Loucy (cell line): Measurements from ENCODE around the gene NPIPB2.
A peak's percentile ranks its signal among the peaks of the same experiment; 100 is the strongest.

Source experiments
- H2AFZ ChIP-seq: fragments of 200-600 bp; sonication (generic); 2 replicates; pipeline ENCODE4 v1.6.0; 2016; ENCODE audit warnings: antibody characterized with exemption, mild to moderate bottlenecking, low read length, moderate library complexity
- H3F3A ChIP-seq: fragments of 200-600 bp; 2 replicates; pipeline ENCODE4 v1.6.0; 2016; ENCODE audit warnings: antibody characterized with exemption, low read depth, mild to moderate bottlenecking
- H3K27me3 ChIP-seq: fragments of 200-600 bp; sonication (generic); 2 replicates; pipeline ENCODE4 v1.6.1; 2014; ENCODE audit warnings: low read length, mild to moderate bottlenecking; ENCODE audit not compliant: insufficient read depth, poor library complexity, severe bottlenecking
- H3K36me3 ChIP-seq: fragments of 200-600 bp; sonication (generic); 2 replicates; pipeline ENCODE4 v1.6.1; 2016; ENCODE audit warnings: low read length; ENCODE audit not compliant: insufficient read depth
- H3K4me1 ChIP-seq: fragments of 200-600 bp; sonication (generic); 2 replicates; pipeline ENCODE4 v1.5.1; 2014; ENCODE audit warnings: low read length, mild to moderate bottlenecking; ENCODE audit not compliant: insufficient read depth, poor library complexity, severe bottlenecking
- H3K4me2 ChIP-seq: fragments of 200-600 bp; sonication (generic); 2 replicates; pipeline ENCODE4 v1.6.0; 2014; ENCODE audit warnings: antibody characterized with exemption, low read length, low read depth, mild to moderate bottlenecking; ENCODE audit not compliant: poor library complexity, severe bottlenecking
- H3K4me3 ChIP-seq: fragments of 200-600 bp; sonication (generic); 2 replicates; pipeline ENCODE4 v1.5.1; 2014; ENCODE audit warnings: low read length, mild to moderate bottlenecking, mixed read lengths; ENCODE audit not compliant: poor library complexity, severe bottlenecking
- H3K79me2 ChIP-seq: fragments of 200-600 bp; sonication (generic); 2 replicates; pipeline ENCODE4 v1.6.1; 2014; ENCODE audit warnings: low read length; ENCODE audit not compliant: insufficient read depth
- H3K9ac ChIP-seq: fragments of 200-600 bp; sonication (generic); 2 replicates; pipeline ENCODE4 v1.6.0; 2014; ENCODE audit warnings: mild to moderate bottlenecking, low read depth, low read length, moderate library complexity; ENCODE audit not compliant: poor library complexity, severe bottlenecking
- H3K9me2 ChIP-seq: fragments of 200-600 bp; sonication (generic); replicated peaks from 2 replicates; pipeline ENCODE4 v1.6.1; 2016; ENCODE audit warnings: low read depth, low read length, mixed read lengths
- H3K9me3 ChIP-seq: fragments of 200-600 bp; sonication (generic); 2 replicates; pipeline ENCODE4 v1.6.1; 2014; ENCODE audit warnings: mild to moderate bottlenecking, antibody characterized with exemption, low read length, low read depth; ENCODE audit not compliant: insufficient read depth
- H4K20me1 ChIP-seq: fragments of 200-600 bp; sonication (generic); 2 replicates; pipeline ENCODE4 v1.6.0; 2014; ENCODE audit warnings: antibody characterized with exemption, low read length, mild to moderate bottlenecking; ENCODE audit not compliant: insufficient read depth, poor library complexity, severe bottlenecking
- EZH2phosphoT487 ChIP-seq: fragments of 200-600 bp; IDR thresholded peaks from 2 replicates; pipeline ENCODE4 v1.6.1; 2018; ENCODE audit warnings: antibody characterized with exemption, mild to moderate bottlenecking, moderate library complexity, borderline replicate concordance
- TF ChIP-seq, protein P1 (sequence below): fragments of 200-600 bp; sonication (generic); conservative IDR thresholded peaks from 2 replicates; pipeline ENCODE4 v1.5.1; 2014; ENCODE audit warnings: mild to moderate bottlenecking, antibody characterized with exemption, low read length

Gene NPIPB2

DNA sequence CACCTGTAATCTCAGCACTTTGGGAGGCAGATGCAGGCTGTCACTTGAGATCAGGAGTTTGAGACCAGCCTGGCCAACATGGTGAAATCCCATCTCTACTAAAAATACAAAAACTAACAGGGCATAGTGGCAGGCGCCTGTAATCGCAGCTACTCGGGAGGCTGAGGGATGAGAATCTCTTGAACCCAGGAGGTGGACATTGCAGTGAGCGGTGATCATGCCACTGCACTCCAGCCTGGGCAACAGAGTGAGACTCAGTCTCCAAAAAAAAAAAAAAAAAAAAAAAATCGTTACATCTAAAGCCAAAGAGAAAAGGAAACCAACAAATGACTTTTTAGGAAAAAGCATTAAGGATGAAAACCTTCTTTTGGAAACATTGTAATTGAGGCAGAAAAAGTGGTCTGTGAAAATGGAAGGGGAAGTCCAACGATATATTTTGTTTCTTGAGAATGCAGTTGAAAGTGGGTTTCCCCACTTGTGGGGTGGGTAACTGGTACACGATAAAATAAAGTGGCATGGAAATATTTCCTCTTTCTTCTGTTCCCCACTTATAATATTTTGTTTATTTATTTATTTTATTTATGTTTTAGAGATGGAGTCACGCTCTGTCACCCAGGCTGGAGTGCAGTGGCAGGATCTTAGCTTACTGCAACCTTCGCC, 37.3 kb upstream of the NPIPB2 start:
- no peak overlapping the region for H2AFZ ChIP-seq
- TF ChIP-seq, protein P1, sequence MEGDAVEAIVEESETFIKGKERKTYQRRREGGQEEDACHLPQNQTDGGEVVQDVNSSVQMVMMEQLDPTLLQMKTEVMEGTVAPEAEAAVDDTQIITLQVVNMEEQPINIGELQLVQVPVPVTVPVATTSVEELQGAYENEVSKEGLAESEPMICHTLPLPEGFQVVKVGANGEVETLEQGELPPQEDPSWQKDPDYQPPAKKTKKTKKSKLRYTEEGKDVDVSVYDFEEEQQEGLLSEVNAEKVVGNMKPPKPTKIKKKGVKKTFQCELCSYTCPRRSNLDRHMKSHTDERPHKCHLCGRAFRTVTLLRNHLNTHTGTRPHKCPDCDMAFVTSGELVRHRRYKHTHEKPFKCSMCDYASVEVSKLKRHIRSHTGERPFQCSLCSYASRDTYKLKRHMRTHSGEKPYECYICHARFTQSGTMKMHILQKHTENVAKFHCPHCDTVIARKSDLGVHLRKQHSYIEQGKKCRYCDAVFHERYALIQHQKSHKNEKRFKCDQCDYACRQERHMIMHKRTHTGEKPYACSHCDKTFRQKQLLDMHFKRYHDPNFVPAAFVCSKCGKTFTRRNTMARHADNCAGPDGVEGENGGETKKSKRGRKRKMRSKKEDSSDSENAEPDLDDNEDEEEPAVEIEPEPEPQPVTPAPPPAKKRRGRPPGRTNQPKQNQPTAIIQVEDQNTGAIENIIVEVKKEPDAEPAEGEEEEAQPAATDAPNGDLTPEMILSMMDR = no peak
- TF ChIP-seq EZH2phosphoT487 = no peak
- H3K9me2 ChIP-seq = no peaks in the 10 kb centered on the region
- H3K27me3 ChIP-seq = no peaks in the 10 kb centered on the region
- peaks cover 9% of the 10 kb centered on the region for H3K4me1 ChIP-seq
- no peak overlapping the region for H3K4me2 ChIP-seq
- no peaks in the 10 kb centered on the region for H3K36me3 ChIP-seq
- H3K9ac ChIP-seq = no peak overlapping the region
- H4K20me1 ChIP-seq = no peaks in the 10 kb centered on the region
- no peaks in the 10 kb centered on the region for H3K79me2 ChIP-seq
- no peak overlapping the region for H3K4me3 ChIP-seq
- no peaks in the 10 kb centered on the region for H3F3A ChIP-seq
- H3K9me3 ChIP-seq = no peaks in the 10 kb centered on the region

DNA sequence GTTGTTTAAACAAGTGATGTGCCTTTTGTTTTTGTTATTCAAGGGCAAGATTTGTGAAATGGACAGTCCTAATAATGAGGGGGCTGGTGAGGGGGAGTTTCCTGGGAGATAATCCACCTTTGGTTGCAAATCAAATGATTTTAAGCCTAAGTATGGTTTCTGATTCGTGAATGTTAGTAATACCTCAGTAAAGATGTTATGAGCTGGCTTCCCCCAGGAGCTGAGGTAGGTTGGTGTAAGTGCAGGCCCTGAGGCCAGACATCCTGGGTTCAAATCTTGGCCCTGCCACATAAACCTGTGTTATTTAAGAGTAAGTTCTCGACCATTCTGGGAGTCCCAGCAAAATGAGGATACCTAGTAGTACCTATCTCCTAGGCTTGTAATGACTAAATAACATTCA, 36.2 kb upstream of the NPIPB2 start:
- H3K4me2 ChIP-seq = peak overlapping the region; percentile 91
- H3K79me2 ChIP-seq = no peaks in the 10 kb centered on the region
- peak overlapping the region; percentile 85 for H3K9ac ChIP-seq
- peaks cover 9% of the 10 kb centered on the region for H3K4me1 ChIP-seq
- no peaks in the 10 kb centered on the region for H3K27me3 ChIP-seq
- no peak for TF ChIP-seq EZH2phosphoT487
- TF ChIP-seq, protein P1 = no peak
- H3K9me2 ChIP-seq = no peaks in the 10 kb centered on the region
- no peak overlapping the region for H3K4me3 ChIP-seq
- no peaks in the 10 kb centered on the region for H4K20me1 ChIP-seq
- H2AFZ ChIP-seq = no peak overlapping the region
- no peaks in the 10 kb centered on the region for H3K9me3 ChIP-seq
- no peaks in the 10 kb centered on the region for H3K36me3 ChIP-seq
- no peaks in the 10 kb centered on the region for H3F3A ChIP-seq

GRCh38 chr16:11977376-11978041, 35.7 kb upstream of the NPIPB2 start:
- Histone ChIP-seq H3K9me2 (no peaks in the 10 kb centered on the region), H3K36me3 (no peaks in the 10 kb centered on the region), H3K79me2 (no peaks in the 10 kb centered on the region), H3K4me2 (peak overlapping the region; percentile 91), H4K20me1 (no peaks in the 10 kb centered on the region), H3K4me1 (peaks cover 9% of the 10 kb centered on the region), H3K9ac (peak overlapping the region; percentile 85), H3K9me3 (no peaks in the 10 kb centered on the region), H3F3A (no peaks in the 10 kb centered on the region), H3K4me3 (peak overlapping the region; percentile 96), H2AFZ (peak overlapping the region; percentile 67; the same call in 1 of the 2 replicates), H3K27me3 (no peaks in the 10 kb centered on the region)
- TF ChIP-seq, protein P1 = no peak
- TF ChIP-seq EZH2phosphoT487 = no peak
